Spleen (tissue), 11 donors: ENCODE data around the gene ATP2B2. TPM values are rescaled to one million over a fixed set of nuclear protein-coding genes. Genes with fewer than 3 reads are reported as not detected.

ENCODE experiments used
- DNase-seq: peaks from one replicate; pipeline ENCODE4 v3.0.0-alpha.2; 2020
- H3K27ac ChIP-seq, 8 donors: fragments of 200-600 bp; sonication (generic) in 7 of 8; 1 replicate in 4 of 8; 2 replicates in 4 of 8; pipeline versions ENCODE4 v1.5.0 to v1.8.0; 2016 to 2021; ENCODE audit warnings: inconsistent platforms in 4 of 8, mild to moderate bottlenecking in 4 of 8, moderate library complexity in 1 of 8
- H3K27me3 ChIP-seq, 7 donors: fragments of 200-600 bp; sonication (generic) in 6 of 7; replicated peaks in 1 of 7; 1 replicate in 4 of 7; 2 replicates in 3 of 7; pipeline versions ENCODE4 v1.5.0 to v1.8.0; 2016 to 2021; ENCODE audit warnings: inconsistent platforms in 3 of 7, mild to moderate bottlenecking in 1 of 7
- H3K36me3 ChIP-seq, 6 donors: fragments of 200-600 bp; sonication (generic) in 5 of 6; 1 replicate in 4 of 6; 2 replicates in 2 of 6; pipeline versions ENCODE4 v1.5.0 to v1.8.0; 2016 to 2021; ENCODE audit warnings: inconsistent platforms in 2 of 6
- H3K4me1 ChIP-seq, 6 donors: fragments of 200-600 bp; sonication (generic) in 5 of 6; 1 replicate in 3 of 6; 2 replicates in 3 of 6; pipeline versions ENCODE4 v1.5.0 to v1.8.0; 2016 to 2021; ENCODE audit warnings: inconsistent platforms in 3 of 6
- H3K4me3 ChIP-seq, 8 donors: fragments of 200-600 bp; sonication (generic) in 7 of 8; 1 replicate in 4 of 8; 2 replicates in 4 of 8; pipeline versions ENCODE4 v1.5.0 to v1.8.0; 2016 to 2021; ENCODE audit warnings: inconsistent platforms in 4 of 8, mild to moderate bottlenecking in 4 of 8, moderate library complexity in 2 of 8
- H3K9me3 ChIP-seq, 8 donors: fragments of 200-600 bp; sonication (generic) in 7 of 8; 1 replicate in 4 of 8; 2 replicates in 4 of 8; pipeline versions ENCODE4 v1.5.0 to v1.8.0; 2016 to 2021; ENCODE audit warnings: inconsistent platforms in 4 of 8
- CTCF ChIP-seq, 11 experiments: fragments of 200-600 bp in 7 of 11; fragments of 450-650 bp in 4 of 11; sonication (generic) in 4 of 11; IDR thresholded peaks in 8 of 11; conservative IDR thresholded peaks in 3 of 11; 1 replicate in 7 of 11; 2 replicates in 4 of 11; pipeline versions ENCODE4 v1.4.0 to v1.8.0; 2016 to 2021; ENCODE audit warnings: antibody characterized with exemption in 11 of 11, inconsistent platforms in 4 of 11, mild to moderate bottlenecking in 1 of 11
- POLR2A ChIP-seq, 3 donors: fragments of 450-650 bp; IDR thresholded peaks; one replicate each; pipeline ENCODE4 v1.5.1; 2017; ENCODE audit warnings: antibody characterized with exemption in 3 of 3, mild to moderate bottlenecking in 1 of 3
- POLR2AphosphoS5 ChIP-seq, 3 donors: sonication (generic); formaldehyde crosslinking; IDR thresholded peaks; one replicate each; pipeline ENCODE4 v1.5.1; 2017; ENCODE audit warnings: antibody characterized with exemption in 3 of 3
- whole genome bisulfite sequencing, 5 donors: extraction: QIAGEN DNeasy Blood & Tissue Kit in 3 of 5; methylation state at CpG; one replicate each; pipeline versions ENCODE4 v1.1.5 to v1.1.7; 2013 to 2018; 5-methylcytosine and 5-hydroxymethylcytosine counted together
- intact Hi-C: fragments of 100-400 bp; cut with DNase I; formaldehyde crosslinking; loops from one replicate; pipeline ENCODE4 v1.15.0; 2023; ENCODE audit warnings: low total_unique reads
- polyA plus RNA-seq, 3 donors: library from polyadenylated mRNA; stranded (reverse); fragments of 200-250 nt; gene quantifications; one replicate each; pipeline ENCODE4 v1.2.1, GENCODE V29; 2013
- total RNA-seq, 7 donors: library from RNA; depleted of rRNA in 3 of 7; stranded (reverse); fragments of >200 nt in 3 of 7; fragmentation: NEBNext Ultra II Directional in 4 of 7; extraction: Animal tissue kit (Norgen Biotek cat#: 25700) in 4 of 7; gene quantifications; one replicate each; pipeline versions ENCODE4 v1.1.0 to v1.2.1, GENCODE V29; 2016 to 2021
- donor health status: healthy with polysubstance abuse.
- donor health status: DM: no; HTN: no; CAD: no; lungs with moderate emphysema.
- donor health status: DM: no; HTN: no; CAD: no.
- donor health status: Bipolar disorder and iron deficiency.
- donor health status: healthy.
- donor health status: DM: no; HTN: no; CAD: no.
- donor health status: DM: yes; HTN: yes; CAD: no.

ATP2B2 gene
- total and polyA plus RNA-seq, 10 donors: 0.02 to 1.5 (median 0.24) TPM; not detected in 2

GRCh38 chr3:10516544-10517452 lies 11.4 kb upstream of the ATP2B2 start:
- WGBS, 5 donors: 53 to 70% (median 60%) methylated on average over 14 of the region's 14 CpGs
- DNase-seq: peak; percentile 61
- Histone ChIP-seq H3K36me3 (no peaks in the 10 kb centered on the region), H3K9me3 (no peaks in the 10 kb centered on the region), H3K4me3 (no peak overlapping the region), H3K27me3 (peaks cover 0 to 6% (median 0%) of the 10 kb centered on the region in 7 donors), H3K4me1 (no peaks in the 10 kb centered on the region), H3K27ac (no peak overlapping the region)
- TF ChIP-seq POLR2A (IDR thresholded peaks at IDR 0.05): no peak
- no peak for TF ChIP-seq CTCF (IDR thresholded peaks at IDR 0.05 in 8 of 11, conservative IDR thresholded peaks at IDR 0.05 in 3 of 11)
- no peak for TF ChIP-seq POLR2AphosphoS5 (IDR thresholded peaks at IDR 0.05)
- intact Hi-C loops: no loop called here

GRCh38 chr3:10515884-10516495 lies 10.6 kb upstream of the ATP2B2 start:
- no peaks in the 10 kb centered on the region for H3K9me3 ChIP-seq
- TF ChIP-seq CTCF (IDR thresholded peaks at IDR 0.05 in 8 of 11, conservative IDR thresholded peaks at IDR 0.05 in 3 of 11): no peak
- no peak for TF ChIP-seq POLR2AphosphoS5 (IDR thresholded peaks at IDR 0.05)
- TF ChIP-seq POLR2A (IDR thresholded peaks at IDR 0.05): no peak
- 67 to 74% (median 69%) methylated on average over 7 of the region's 7 CpGs for WGBS, 5 donors
- peak; percentile 71 for DNase-seq
- intact Hi-C loops: no loop called here
- no peaks in the 10 kb centered on the region for H3K36me3 ChIP-seq
- H3K27ac ChIP-seq: no peak overlapping the region
- H3K4me3 ChIP-seq: no peak overlapping the region
- H3K27me3 ChIP-seq: peaks cover 0 to 6% (median 0%) of the 10 kb centered on the region in 7 donors
- H3K4me1 ChIP-seq: no peaks in the 10 kb centered on the region

- H3K27ac ChIP-seq: no peak overlapping the region
- H3K4me3 ChIP-seq: no peak overlapping the region
- H3K27me3 ChIP-seq: peaks cover 0 to 6% (median 0%) of the 10 kb centered on the region in 7 donors
- H3K36me3 ChIP-seq: no peaks in the 10 kb centered on the region
- H3K9me3 ChIP-seq: no peaks in the 10 kb centered on the region
- peak; percentile 41 for DNase-seq
- TF ChIP-seq POLR2AphosphoS5 (IDR thresholded peaks at IDR 0.05): no peak
- TF ChIP-seq CTCF (IDR thresholded peaks at IDR 0.05 in 8 of 11, conservative IDR thresholded peaks at IDR 0.05 in 3 of 11): no peak
- TF ChIP-seq POLR2A (IDR thresholded peaks at IDR 0.05): no peak
- H3K4me1 ChIP-seq: no peaks in the 10 kb centered on the region
- intact Hi-C loops: no loop called here
- WGBS, 5 donors: 45 to 72% (median 62%) methylated on average over 3 of the region's 3 CpGs
Observed at GRCh38 chr3:10515396-10515795, 10.0 kb upstream of the ATP2B2 start.
